ENCODE measurements around the gene UHRF1. TPM values are rescaled to one million over a fixed set of nuclear protein-coding genes. Genes with fewer than 3 reads are reported as not detected.

The UHRF1 gene
- total and polyA plus RNA-seq, 3 donors from 2014 or later, result 9.3 to 11.7 (median 10.0) TPM

DNA sequence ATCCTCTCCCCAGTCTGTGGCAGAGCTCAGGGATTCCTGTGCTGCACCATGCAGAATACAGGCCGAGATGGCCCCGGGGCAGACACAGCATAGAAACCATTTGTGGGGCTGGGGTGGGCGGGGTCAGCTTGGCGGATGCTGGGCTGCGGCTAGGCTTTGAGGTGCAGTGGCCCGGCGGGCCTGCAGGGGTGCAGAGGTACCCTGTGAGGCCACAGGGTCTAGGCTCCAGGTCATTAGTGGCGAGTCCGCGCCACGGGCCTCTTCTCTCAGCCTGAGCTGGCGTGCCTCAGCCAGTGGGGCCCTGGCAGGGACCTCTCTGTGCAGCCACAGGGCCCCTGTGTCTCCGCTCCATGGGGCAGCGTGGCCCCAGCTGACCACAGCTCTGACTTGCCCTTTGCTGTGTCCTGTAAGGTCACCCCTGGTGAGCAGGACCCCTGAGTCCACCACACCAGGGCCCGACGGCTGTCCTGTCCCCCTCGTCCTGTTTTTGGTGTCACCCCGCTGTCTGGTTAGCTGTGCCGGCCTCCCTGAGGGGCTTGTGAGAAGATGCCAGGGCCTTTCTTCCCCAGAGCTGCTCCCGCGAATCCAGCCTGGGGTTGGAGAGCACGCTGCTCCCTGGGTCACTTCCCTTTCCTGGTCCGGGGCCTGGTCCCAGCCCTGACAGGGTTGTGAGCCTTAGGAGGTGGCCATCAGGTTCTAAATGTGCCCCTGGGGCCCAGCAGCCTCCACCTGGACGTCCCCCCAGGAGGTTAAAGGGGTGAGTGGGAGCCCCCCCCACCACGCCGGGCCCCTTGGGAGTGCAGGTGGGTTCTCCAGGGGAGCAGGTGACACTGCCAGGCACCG lies 71.8 kb downstream of the UHRF1 start:
- Histone ChIP-seq H3K27ac (no peak overlapping the region), H3K36me3 (ENCODE audit: low read depth, missing control alignments) (no peaks in the 10 kb centered on the region), H3K27me3 (no peaks in the 10 kb centered on the region), H3K4me1 (peaks cover 30% of the 10 kb centered on the region), H3K4me3 (no peak overlapping the region), H3K9me3 (no peaks in the 10 kb centered on the region)
- WGBS, 2 donors, result 84 to 87% methylated on average over 14 to 19 of the region's 27 CpGs
- TF ChIP-seq, protein P1, sequence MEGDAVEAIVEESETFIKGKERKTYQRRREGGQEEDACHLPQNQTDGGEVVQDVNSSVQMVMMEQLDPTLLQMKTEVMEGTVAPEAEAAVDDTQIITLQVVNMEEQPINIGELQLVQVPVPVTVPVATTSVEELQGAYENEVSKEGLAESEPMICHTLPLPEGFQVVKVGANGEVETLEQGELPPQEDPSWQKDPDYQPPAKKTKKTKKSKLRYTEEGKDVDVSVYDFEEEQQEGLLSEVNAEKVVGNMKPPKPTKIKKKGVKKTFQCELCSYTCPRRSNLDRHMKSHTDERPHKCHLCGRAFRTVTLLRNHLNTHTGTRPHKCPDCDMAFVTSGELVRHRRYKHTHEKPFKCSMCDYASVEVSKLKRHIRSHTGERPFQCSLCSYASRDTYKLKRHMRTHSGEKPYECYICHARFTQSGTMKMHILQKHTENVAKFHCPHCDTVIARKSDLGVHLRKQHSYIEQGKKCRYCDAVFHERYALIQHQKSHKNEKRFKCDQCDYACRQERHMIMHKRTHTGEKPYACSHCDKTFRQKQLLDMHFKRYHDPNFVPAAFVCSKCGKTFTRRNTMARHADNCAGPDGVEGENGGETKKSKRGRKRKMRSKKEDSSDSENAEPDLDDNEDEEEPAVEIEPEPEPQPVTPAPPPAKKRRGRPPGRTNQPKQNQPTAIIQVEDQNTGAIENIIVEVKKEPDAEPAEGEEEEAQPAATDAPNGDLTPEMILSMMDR (IDR thresholded peaks at IDR 0.05), result no peak
- no peak for TF ChIP-seq POLR2A (IDR thresholded peaks at IDR 0.05)
- intact Hi-C loops (cut with DNase I; ENCODE audit: low total_unique reads), result no loop called here
- no peak for DNase-seq

DNA sequence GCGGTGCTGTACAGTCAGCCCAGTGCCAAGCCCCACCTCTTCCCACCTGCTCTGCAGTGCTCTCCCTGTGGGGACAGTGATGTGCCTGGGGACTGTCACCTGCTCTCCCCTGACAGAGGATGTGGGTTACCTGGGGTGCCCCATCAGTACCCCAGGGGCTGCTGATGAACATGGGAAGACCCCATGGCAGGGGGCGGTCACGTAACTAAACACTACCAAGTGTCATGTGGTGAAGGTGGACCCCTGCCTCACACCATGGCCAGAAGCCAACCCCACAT lies 72.3 kb downstream of the UHRF1 start:
- 90 to 96% methylated on average over 2 of the region's 3 CpGs for WGBS, 2 donors
- TF ChIP-seq, protein P1 (IDR thresholded peaks at IDR 0.05), result no peak
- no peak for TF ChIP-seq POLR2A (IDR thresholded peaks at IDR 0.05)
- DNase-seq, result no peak
- Histone ChIP-seq H3K9me3 (no peaks in the 10 kb centered on the region), H3K27ac (no peak overlapping the region), H3K36me3 (ENCODE audit: low read depth, missing control alignments) (no peaks in the 10 kb centered on the region), H3K27me3 (no peaks in the 10 kb centered on the region), H3K4me1 (peaks cover 26% of the 10 kb centered on the region), H3K4me3 (no peak overlapping the region)
- intact Hi-C loops (cut with DNase I; ENCODE audit: low total_unique reads), result no loop called here

DNA sequence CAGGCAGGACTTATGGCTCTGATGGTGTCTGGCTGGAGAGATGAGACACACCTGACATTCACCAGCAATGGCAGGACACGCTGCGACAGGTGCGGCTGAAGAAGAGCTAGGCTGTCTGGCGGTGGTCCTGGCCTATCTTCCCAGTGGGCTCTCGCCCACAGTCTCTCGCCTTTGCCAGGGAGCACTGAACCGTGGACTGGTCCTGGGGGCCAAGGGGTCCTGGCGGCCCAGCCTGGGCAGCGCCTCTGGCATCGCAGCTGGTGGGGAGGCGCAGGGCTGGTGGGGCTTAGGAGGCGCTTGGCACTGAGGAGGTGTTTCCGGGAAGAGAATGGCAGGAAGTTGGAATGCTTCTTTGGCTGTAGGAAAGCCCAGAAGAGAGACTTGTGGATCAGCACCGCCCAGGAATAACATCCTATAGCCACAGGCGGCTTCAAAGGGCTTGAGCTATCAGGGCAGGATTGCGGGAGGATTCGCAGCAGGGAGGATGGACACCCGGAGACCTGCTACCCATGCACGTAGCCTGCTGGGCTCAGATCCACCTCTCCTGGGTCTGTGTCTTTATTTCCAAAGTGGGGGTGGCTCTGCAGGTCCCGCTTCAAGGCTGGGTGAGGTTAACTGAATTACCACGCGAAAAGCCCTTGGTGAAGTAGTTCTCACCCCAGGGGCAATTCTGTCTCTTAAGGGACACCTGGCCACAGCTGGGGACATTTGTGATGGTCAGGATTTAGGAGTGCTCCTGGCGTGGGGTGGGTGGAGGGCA lies 74.2 kb downstream of the UHRF1 start:
- no peak for TF ChIP-seq POLR2A (IDR thresholded peaks at IDR 0.05)
- TF ChIP-seq, protein P1 (IDR thresholded peaks at IDR 0.05), result no peak
- 81 to 87% methylated on average over 15 to 23 of the region's 23 CpGs for WGBS, 2 donors

DNA sequence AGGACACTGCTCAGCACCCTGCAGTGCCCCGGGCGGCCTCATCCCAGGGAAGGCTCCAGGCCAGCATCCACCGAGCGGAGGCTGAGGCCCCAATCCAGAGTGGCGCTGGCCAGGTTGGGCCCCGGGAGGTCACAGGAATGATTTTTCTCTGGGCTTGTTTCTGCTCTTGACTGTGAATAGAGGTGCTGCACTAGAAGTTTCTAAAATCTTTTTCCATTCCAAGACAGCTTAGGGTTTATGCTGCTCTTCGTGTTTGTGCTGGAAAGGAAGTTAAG lies 74.7 kb downstream of the UHRF1 start:
- Histone ChIP-seq H3K4me3 (no peak overlapping the region), H3K36me3 (ENCODE audit: low read depth, missing control alignments) (no peaks in the 10 kb centered on the region), H3K9me3 (no peaks in the 10 kb centered on the region), H3K4me1 (peaks cover 32% of the 10 kb centered on the region), H3K27me3 (no peaks in the 10 kb centered on the region), H3K27ac (no peak overlapping the region)
- TF ChIP-seq, protein P1 (IDR thresholded peaks at IDR 0.05), result no peak
- TF ChIP-seq POLR2A (IDR thresholded peaks at IDR 0.05), result no peak
- intact Hi-C loops (cut with DNase I; ENCODE audit: low total_unique reads), result no loop called here
- WGBS, 2 donors, result 77 to 83% methylated on average over 7 of the region's 7 CpGs
- no peak for DNase-seq

More for the DNA sequence above, 74.2 kb downstream of the UHRF1 start:
- intact Hi-C loops (cut with DNase I; ENCODE audit: low total_unique reads), result no loop called here
- H3K9me3 ChIP-seq, result no peaks in the 10 kb centered on the region
- no peaks in the 10 kb centered on the region for H3K36me3 ChIP-seq (ENCODE audit: low read depth, missing control alignments)
- no peaks in the 10 kb centered on the region for H3K27me3 ChIP-seq
- H3K4me1 ChIP-seq, result peaks cover 26% of the 10 kb centered on the region
- no peak overlapping the region for H3K4me3 ChIP-seq
- DNase-seq, result no peak
- no peak overlapping the region for H3K27ac ChIP-seq
